A549 (cell line): Measurements from ENCODE around the gene ARHGEF1. TPM values are rescaled to one million over a fixed set of nuclear protein-coding genes. Genes with fewer than 3 reads are reported as not detected.

Source experiments
- ATAC-seq, 2 experiments: fragments of 200-7000 bp in 1 of 2; fragments of >200 bp in 1 of 2; cut with Nextera tagmentation in 1 of 2; cut with Tn5 transposase in 1 of 2; 3 replicates each; pipeline versions ENCODE4 v1.8.0 to v1.9.1; 2018 to 2020; ENCODE audit warnings: mild to moderate bottlenecking in 1 of 2, moderate library complexity in 1 of 2
- CTCF ChIA-PET: fragments of 300-600 bp; sonication (Branson Sonifier 250); formaldehyde crosslinking; extraction: SDS; loops from one replicate; lab custom pipeline; 2021; ENCODE audit warnings: antibody characterized with exemption, inconsistent platforms; lab: Yijun Ruan, JAX
- POLR2A ChIA-PET: fragments of 350-600 bp; formaldehyde crosslinking; extraction: SDS; loops from one replicate; lab custom pipeline; 2021; ENCODE audit warnings: antibody characterized with exemption, inconsistent platforms; lab: Yijun Ruan, JAX
- DNase-seq, 2 experiments: peaks; one replicate each; pipeline versions ENCODE4 v3.0.0 to v3.0.0-alpha.2; 2011 to 2016; ENCODE audit warnings: low read depth in 1 of 2, low spot score in 1 of 2
- FAIRE-seq: peaks from 2 replicates; lab custom pipeline; 2011; peaks lifted over from hg19 to GRCh38; lab: Jason Lieb, UNC
- H3K27ac ChIP-seq, 2 experiments: fragments of >200 bp; sonication (Bioruptor Twin); formaldehyde crosslinking; 3 replicates each; pipeline ENCODE4 v1.5.1; 2016 to 2017
- H3K4me1 ChIP-seq: fragments of >200 bp; sonication (Bioruptor Twin); formaldehyde crosslinking; 3 replicates; pipeline ENCODE4 v1.6.1; 2016
- H3K4me2 ChIP-seq: fragments of >200 bp; sonication (Bioruptor Twin); formaldehyde crosslinking; 3 replicates; pipeline ENCODE4 v1.6.1; 2016
- H3K4me3 ChIP-seq: fragments of >200 bp; sonication (Bioruptor Twin); formaldehyde crosslinking; 3 replicates; pipeline ENCODE4 v1.5.1; 2016
- H3K9me3 ChIP-seq: fragments of >200 bp; sonication (Bioruptor Twin); formaldehyde crosslinking; 3 replicates; pipeline ENCODE4 v1.6.1; 2016
- CBX2 ChIP-seq: fragments of 200-600 bp; sonication (generic); IDR thresholded peaks from 2 replicates; pipeline ENCODE4 v1.6.1; 2016; ENCODE audit warnings: low read depth, mild to moderate bottlenecking, borderline replicate concordance
- CEBPB ChIP-seq, 2 experiments: fragments of >200 bp in 1 of 2; sonication (Bioruptor Twin) in 1 of 2; formaldehyde crosslinking in 1 of 2; IDR thresholded peaks; 2 replicates each; pipeline ENCODE4 v1.6.1; 2012 to 2016
- CTCF ChIP-seq: fragments of >200 bp; sonication (Bioruptor Twin); formaldehyde crosslinking; IDR thresholded peaks from 3 replicates; pipeline ENCODE4 v1.5.1; 2016
- EHF ChIP-seq: fragments of 250-450 bp; sonication (Bioruptor Pico); IDR thresholded peaks from 2 replicates; pipeline ENCODE4 v1.5.0; 2020; ENCODE audit warnings: mild to moderate bottlenecking
- FOSL2 ChIP-seq, 2 experiments: fragments of 450-650 bp in 1 of 2; fragments of >200 bp in 1 of 2; sonication (Bioruptor Twin) in 1 of 2; formaldehyde crosslinking; IDR thresholded peaks; 2 replicates each; pipeline versions ENCODE4 v1.5.0 to v1.6.1; 2016 to 2020; ENCODE audit warnings: mild to moderate bottlenecking in 1 of 2, moderate library complexity in 1 of 2
- HDAC2 ChIP-seq: fragments of 200-600 bp; sonication (generic); IDR thresholded peaks from 2 replicates; pipeline ENCODE4 v1.6.1; 2016
- HEYL ChIP-seq: fragments of 250-450 bp; sonication (Bioruptor Pico); IDR thresholded peaks from 2 replicates; pipeline ENCODE4 v1.8.0; 2021; ENCODE audit warnings: mild to moderate bottlenecking, moderate library complexity
- HMGXB4 ChIP-seq: fragments of 250-450 bp; sonication (Bioruptor Pico); IDR thresholded peaks from 2 replicates; pipeline ENCODE4 v1.5.0; 2021; ENCODE audit warnings: mild to moderate bottlenecking, moderate library complexity, borderline replicate concordance
- HOXB5 ChIP-seq: fragments of 250-450 bp; sonication (Bioruptor Pico); IDR thresholded peaks from 2 replicates; pipeline ENCODE4 v1.5.0; 2020; ENCODE audit warnings: mild to moderate bottlenecking, moderate library complexity
- RARB ChIP-seq: fragments of 250-450 bp; sonication (Bioruptor Pico); IDR thresholded peaks from 2 replicates; pipeline ENCODE4 v1.8.0; 2021; ENCODE audit warnings: mild to moderate bottlenecking, moderate library complexity
- RFX5 ChIP-seq: fragments of 450-650 bp; IDR thresholded peaks from 2 replicates; pipeline ENCODE4 v1.7.1; 2014; ENCODE audit warnings: antibody characterized with exemption, mild to moderate bottlenecking, moderate library complexity
- SMC3 ChIP-seq: fragments of >200 bp; sonication (Bioruptor Twin); formaldehyde crosslinking; IDR thresholded peaks from 3 replicates; pipeline ENCODE4 v1.6.1; 2018; ENCODE audit warnings: inconsistent platforms
- SREBF2 ChIP-seq: fragments of 450-650 bp; IDR thresholded peaks from 2 replicates; pipeline ENCODE4 v1.6.1; 2014; ENCODE audit warnings: mild to moderate bottlenecking, moderate library complexity
- TFCP2L1 ChIP-seq: fragments of 250-450 bp; sonication (Bioruptor Pico); IDR thresholded peaks from 2 replicates; pipeline ENCODE4 v1.5.0; 2021; ENCODE audit warnings: mild to moderate bottlenecking
- ZFP36 ChIP-seq: fragments of 450-650 bp; IDR thresholded peaks from 2 replicates; pipeline ENCODE4 v1.6.1; 2014; ENCODE audit warnings: borderline replicate concordance; ENCODE audit not compliant: partially characterized antibody
- ZSCAN20 ChIP-seq: fragments of 250-450 bp; sonication (Bioruptor Pico); IDR thresholded peaks from 2 replicates; pipeline ENCODE4 v1.8.0; 2022; ENCODE audit warnings: mild to moderate bottlenecking, moderate library complexity
- WGBS: methylation state at CpG from one replicate; pipeline ENCODE4 v1.1.6; 2017; ENCODE audit errors: missing lambda C conversion rate; 5-methylcytosine and 5-hydroxymethylcytosine counted together
- polyA plus RNA-seq, 4 experiments: library from polyadenylated mRNA; depleted of rRNA in 3 of 4; stranded (reverse); fragments of >200 nt; fragmentation: RNase III in 1 of 4; extraction: RNeasy Plus Mini Kit Qiagen cat#74134 plus additional on column Dnase treatment in 1 of 4; gene quantifications; 2 replicates in 3 of 4; 3 replicates in 1 of 4; pipeline ENCODE4 v1.2.3, GENCODE V29; 2011 to 2017
- TF ChIP-seq, protein P1 (sequence below): IDR thresholded peaks from 2 replicates; pipeline ENCODE4 v1.6.1; 2012; ENCODE audit warnings: low read depth, borderline replicate concordance
- TF ChIP-seq, protein P2 (sequence below): IDR thresholded peaks from 2 replicates; pipeline ENCODE4 v1.6.1; 2012

The ARHGEF1 gene
- polyA plus RNA-seq, 2 of the 4 experiments (the other 2 are of a cell fraction) = 38.0 to 84.2 TPM

DNA sequence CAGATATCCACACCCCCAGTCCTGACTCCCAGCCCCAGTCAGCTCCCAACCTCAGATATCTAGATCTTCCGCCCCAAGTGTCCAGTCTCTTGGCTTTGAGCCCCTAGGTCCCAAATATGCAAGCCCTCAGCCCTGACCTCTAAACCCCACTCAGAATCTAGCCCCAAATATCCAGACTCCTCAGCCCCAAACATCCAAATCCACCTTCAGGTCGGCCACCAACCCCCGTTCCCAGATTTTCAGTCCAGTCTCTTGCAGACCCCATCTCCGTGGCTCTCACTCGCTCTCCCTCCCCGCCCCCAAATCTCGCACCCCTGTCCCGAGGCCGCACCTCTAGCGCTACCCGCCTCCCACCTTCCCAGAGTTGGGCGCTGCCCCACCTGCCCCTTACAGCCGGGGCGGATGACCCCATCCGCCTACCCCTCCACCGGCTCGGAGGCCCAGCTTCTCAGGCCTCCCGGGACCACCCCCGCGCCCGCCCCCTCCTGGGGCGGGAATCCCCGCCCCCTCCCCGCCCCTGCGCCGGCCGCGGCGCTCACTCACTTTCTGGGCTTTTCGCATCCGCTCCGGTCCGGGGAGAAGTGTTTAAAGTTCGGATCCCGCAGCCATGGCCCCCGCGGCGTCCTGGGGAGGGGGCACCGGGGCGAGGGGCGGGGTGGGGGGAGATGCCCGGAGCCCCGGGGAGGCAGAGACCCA, 44.7 kb downstream of the ARHGEF1 start (continued):
- TF ChIP-seq HMGXB4 (CRISPR knock-in tag) = no peak
- TF ChIP-seq, all 56 proteins: peak for 0

GRCh38 chr19:41928221-41928683, 45.3 kb downstream of the ARHGEF1 start, which contains the start of gene ERFL:
Gene ERFL (minus strand): TSS chr19:41928449. CDS start chr19:41912919, 15,530 bp downstream.
- ATAC-seq = peak; percentile 33 to 61
- Histone ChIP-seq H3K9me3 (no peaks in the 10 kb centered on the region), H3K4me2 (peak within 1 kb of the TSS; percentile 99), H3K4me3 (peak within 1 kb of the TSS; percentile 59), H3K27ac (peak within 1 kb of the TSS; percentile 29 to 77; a peak in 4 of 6 replicates), H3K4me1 (peaks cover 13% of the 10 kb centered on the region; the same call in 1 of the 3 replicates)
- TF ChIP-seq CTCF (0 out of 3 replicates have a peak, but pooled peaks have one; percentile 21), SMC3 (0 out of 3 replicates have a peak, but pooled peaks have one; percentile 2), ZFP36 (no peak), CEBPB (IDR thresholded peaks at IDR 0.05) (no peak)
- no peak for FAIRE-seq
- POLR2A ChIA-PET = interaction anchor here (0.6 to 1.0 kb wide), 2 partner anchors 55 to 68 kb away, joined by 3 to 5 read pairs; partner anchors contain the start of gene RPS19
- no peak for DNase-seq
- CTCF ChIA-PET = interaction anchor here (0.9 to 9.9 kb wide), 8 partner anchors 9 to 93 kb away, joined by 3 to 163 read pairs (median 5); partner anchors contain the start of genes CD79A and RABAC1
- WGBS = 1% methylated on average over 49 of the region's 49 CpGs

- peak overlapping the region; percentile 29 to 77; a peak in 4 of 6 replicates for H3K27ac ChIP-seq
- 17% methylated on average over 29 of the region's 29 CpGs for WGBS
- no peak for TF ChIP-seq RFX5
- TF ChIP-seq, protein P1, sequence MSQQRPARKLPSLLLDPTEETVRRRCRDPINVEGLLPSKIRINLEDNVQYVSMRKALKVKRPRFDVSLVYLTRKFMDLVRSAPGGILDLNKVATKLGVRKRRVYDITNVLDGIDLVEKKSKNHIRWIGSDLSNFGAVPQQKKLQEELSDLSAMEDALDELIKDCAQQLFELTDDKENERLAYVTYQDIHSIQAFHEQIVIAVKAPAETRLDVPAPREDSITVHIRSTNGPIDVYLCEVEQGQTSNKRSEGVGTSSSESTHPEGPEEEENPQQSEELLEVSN = no peak
- TF ChIP-seq, all 56 proteins: peak for 0
- ChIA-PET POLR2A (interaction anchor here (1.0 kb wide), 1 partner anchor 69 kb away, joined by 3 read pairs; the partner anchor contains the start of gene RPS19), CTCF (interaction anchor here (1.0 to 9.9 kb wide), 10 partner anchors 9 to 55 kb away, joined by 3 to 163 read pairs (median 5); partner anchors contain the start of genes ARHGEF1, CD79A and RABAC1)
- Histone ChIP-seq H3K4me2 (peak overlapping the region; percentile 99), H3K4me1 (peaks cover 13% of the 10 kb centered on the region; the same call in 1 of the 3 replicates), H3K9me3 (no peaks in the 10 kb centered on the region), H3K4me3 (peak overlapping the region; percentile 59)
- ATAC-seq (peak; percentile 2 to 41; a peak in 3 of 6 replicates), DNase-seq (peak in 1 of 2 experiments; percentile 53), FAIRE-seq (peak; percentile 97)
Measured at GRCh38 chr19:41928754-41929535, 46.0 kb downstream of the ARHGEF1 start.

DNA sequence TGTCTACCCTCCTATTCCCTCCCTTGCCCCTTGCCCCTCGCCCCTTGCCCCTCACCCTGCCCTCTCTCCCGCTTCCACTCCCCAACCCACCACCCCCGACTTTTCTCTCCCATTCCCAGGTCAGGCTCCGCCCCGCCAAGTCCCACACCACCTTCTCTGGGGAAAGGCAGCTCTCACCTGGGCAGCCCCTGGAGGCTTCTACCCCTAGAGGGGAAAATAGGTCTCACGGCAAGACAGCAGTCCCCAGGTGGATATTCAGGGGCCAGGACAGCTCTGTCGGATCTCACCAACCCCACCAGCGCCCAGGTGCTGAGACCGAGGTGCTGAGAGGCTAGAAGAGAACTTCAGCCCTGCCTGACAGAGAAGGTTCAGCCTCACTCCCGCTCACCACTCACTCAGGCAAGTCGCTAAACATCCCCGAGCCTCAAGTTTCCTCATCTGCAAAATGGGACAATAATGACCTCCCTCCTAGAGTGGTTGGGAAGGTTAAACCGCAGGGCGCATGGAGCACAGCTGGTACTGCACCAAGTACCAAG, 46.6 kb downstream of the ARHGEF1 start:
- peaks cover 13% of the 10 kb centered on the region; the same call in 1 of the 3 replicates for H3K4me1 ChIP-seq
- H3K4me3 ChIP-seq = no peak overlapping the region; the same call in 2 of the 3 replicates
- no peak overlapping the region for H3K27ac ChIP-seq
- TF ChIP-seq SREBF2 = no peak
- TF ChIP-seq TFCP2L1 = no peak
- TF ChIP-seq CBX2 = no peak
- TF ChIP-seq, protein P2, sequence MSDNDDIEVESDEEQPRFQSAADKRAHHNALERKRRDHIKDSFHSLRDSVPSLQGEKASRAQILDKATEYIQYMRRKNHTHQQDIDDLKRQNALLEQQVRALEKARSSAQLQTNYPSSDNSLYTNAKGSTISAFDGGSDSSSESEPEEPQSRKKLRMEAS = no peak
- TF ChIP-seq RARB (CRISPR knock-in tag) = no peak
- TF ChIP-seq ZFP36 = no peak
- TF ChIP-seq HDAC2 = no peak
- TF ChIP-seq HOXB5 (CRISPR knock-in tag) = no peak
- TF ChIP-seq HEYL = no peak
- TF ChIP-seq EHF (CRISPR knock-in tag) = no peak
- TF ChIP-seq ZSCAN20 (CRISPR knock-in tag) = no peak
- TF ChIP-seq FOSL2 (IDR thresholded peaks at IDR 0.05) = no peak
- no peak for TF ChIP-seq FOSL2 (CRISPR knock-in tag; IDR thresholded peaks at IDR 0.05)
- 78% methylated on average over 11 of the region's 14 CpGs for WGBS
- FAIRE-seq (peak; percentile 7), DNase-seq (no peak), ATAC-seq (no peak)
- no peaks in the 10 kb centered on the region for H3K9me3 ChIP-seq
- ChIA-PET CTCF (interaction anchor here (0.7 to 9.9 kb wide), 9 partner anchors 10 to 56 kb away, joined by 3 to 163 read pairs (median 6); partner anchors contain the start of genes ARHGEF1, CD79A and RABAC1), POLR2A (no interaction called here)
- no peak overlapping the region; the same call in 2 of the 3 replicates for H3K4me2 ChIP-seq
